K562 (cell line): ENCODE measurements around the gene CDIPT. TPM values are rescaled to one million over a fixed set of nuclear protein-coding genes. Genes with fewer than 3 reads are reported as not detected.
A peak's percentile ranks its signal among the peaks of the same experiment; 100 is the strongest.

Experiments used
- CSDE1 ChIP-seq, 2 experiments: fragments of 450-650 bp; IDR thresholded peaks; 2 replicates each; pipeline ENCODE4 v1.6.1; 2016; ENCODE audit warnings: mild to moderate bottlenecking in 1 of 2
- CXXC5 ChIP-seq: fragments of 250-450 bp; sonication (Bioruptor Pico); IDR thresholded peaks from 2 replicates; pipeline ENCODE4 v1.8.0; 2022; ENCODE audit warnings: inconsistent platforms, mild to moderate bottlenecking, moderate library complexity
- GATAD2A ChIP-seq: fragments of 450-650 bp; IDR thresholded peaks from 2 replicates; pipeline ENCODE4 v1.6.1; 2017
- HDGF ChIP-seq: fragments of 450-650 bp; IDR thresholded peaks from 2 replicates; pipeline ENCODE4 v1.6.1; 2016
- JUND ChIP-seq, 2 experiments: IDR thresholded peaks; 2 replicates in 1 of 2; 3 replicates in 1 of 2; pipeline ENCODE4 v1.6.1; 2011; ENCODE audit warnings: borderline replicate concordance in 2 of 2, low read depth in 2 of 2, low read length in 2 of 2, improper control_type of control experiment in 1 of 2, missing biosample characterization in 1 of 2, missing genetic modification characterization in 1 of 2, missing genetic modification reagents in 1 of 2
- L3MBTL2 ChIP-seq: fragments of 450-650 bp; IDR thresholded peaks from 2 replicates; pipeline ENCODE4 v1.6.1; 2016; ENCODE audit warnings: mild to moderate bottlenecking, moderate library complexity
- NCOA1 ChIP-seq: fragments of 450-650 bp; IDR thresholded peaks from 2 replicates; pipeline ENCODE4 v1.6.1; 2016; ENCODE audit warnings: low read depth
- POLR2H ChIP-seq: IDR thresholded peaks from 2 replicates; pipeline ENCODE4 v1.6.1; 2016; ENCODE audit warnings: missing genetic modification characterization, low read depth, mild to moderate bottlenecking, control low read depth, missing compliant biosample characterization, moderate library complexity
- PRPF4 ChIP-seq: fragments of 200-400 bp; formaldehyde crosslinking; IDR thresholded peaks from one replicate; pipeline ENCODE4 v1.6.1; 2017; ENCODE audit warnings: low read length, low read depth, mild to moderate bottlenecking; ENCODE audit not compliant: insufficient read depth, poor library complexity, severe bottlenecking
- SIX5 ChIP-seq, 2 experiments: IDR thresholded peaks; 2 replicates each; pipeline ENCODE4 v1.6.1; 2011; ENCODE audit warnings: low read length in 2 of 2, borderline replicate concordance in 1 of 2, low read depth in 1 of 2, mild to moderate bottlenecking in 1 of 2, moderate library complexity in 1 of 2; ENCODE audit not compliant: insufficient read depth in 1 of 2
- TCF7 ChIP-seq: sonication (generic); IDR thresholded peaks from 2 replicates; pipeline ENCODE4 v1.6.1; 2016; ENCODE audit warnings: antibody characterized with exemption, borderline replicate concordance
- ZC3H8 ChIP-seq: fragments of 450-650 bp; IDR thresholded peaks from 2 replicates; pipeline ENCODE4 v1.6.1; 2017
- ZNF121 ChIP-seq: sonication (generic); formaldehyde crosslinking; conservative IDR thresholded peaks from 2 replicates; pipeline ENCODE4 v1.8.0; 2022; ENCODE audit warnings: missing genetic modification reagents
- ZNF24 ChIP-seq: fragments of 450-650 bp; IDR thresholded peaks from 2 replicates; pipeline ENCODE4 v1.6.1; 2016
- ZNF311 ChIP-seq: fragments of 250-450 bp; sonication (Bioruptor Pico); IDR thresholded peaks from 2 replicates; pipeline ENCODE4 v1.4.0; 2020; ENCODE audit warnings: mild to moderate bottlenecking, moderate library complexity
- polyA plus RNA-seq, 8 experiments: library from polyadenylated mRNA; depleted of rRNA in 4 of 8; stranded (reverse) in 5 of 8; unstranded in 3 of 8; fragments of >200 nt; fragmentation: Nextera tagmentation in 2 of 8; fragmentation: Illumina TruSeq in 1 of 8; extraction: Ambion mirVana in 2 of 8; extraction: Trizol in 1 of 8; gene quantifications; 2 replicates each; pipeline versions ENCODE4 v1.2.1 to v1.2.3, GENCODE V29; 2011 to 2014; ENCODE audit warnings: inconsistent platforms in 1 of 8, missing spikeins in 1 of 8
- total RNA-seq, 7 experiments: library from RNA; depleted of rRNA in 6 of 7; stranded (reverse); fragments of >200 nt in 6 of 7; fragmentation: Illumina TruSeq in 2 of 7; extraction: Trizol in 2 of 7; gene quantifications; 2 replicates each; pipeline versions ENCODE4 v1.2.1 to v1.2.3, GENCODE V29; 2011 to 2021; ENCODE audit warnings: low replicate concordance in 1 of 7
- TF ChIP-seq, protein P1 (sequence below): sonication (generic); formaldehyde crosslinking; IDR thresholded peaks from 2 replicates; pipeline ENCODE4 v1.8.0; 2022; ENCODE audit warnings: mild to moderate bottlenecking, missing genetic modification reagents
- TF ChIP-seq, protein P2 (sequence below): fragments of 450-650 bp; IDR thresholded peaks from 2 replicates; pipeline ENCODE4 v1.6.1; 2016; ENCODE audit warnings: low read depth, mild to moderate bottlenecking, moderate library complexity
- TF ChIP-seq, protein P3 (sequence below): fragments of 250-450 bp; sonication (Bioruptor Pico); IDR thresholded peaks from 2 replicates; pipeline ENCODE4 v1.5.1; 2021; ENCODE audit warnings: mild to moderate bottlenecking
- TF ChIP-seq, protein P4 (sequence below): fragments of 450-650 bp; IDR thresholded peaks from 2 replicates; pipeline ENCODE4 v1.7.0; 2016; ENCODE audit warnings: borderline replicate concordance
- TF ChIP-seq, protein P5 (sequence below), 2 experiments: fragments of 450-650 bp; conservative IDR thresholded peaks; 2 replicates each; pipeline ENCODE4 v1.6.1; 2017; ENCODE audit warnings: mild to moderate bottlenecking in 2 of 2, moderate library complexity in 2 of 2

CDIPT gene
- total and polyA plus RNA-seq, 9 of the 15 experiments (the other 6 are each of a cell fraction or from before 2014, with no cell fraction given): 1.3 to 37.0 (median 23.0) TPM

DNA sequence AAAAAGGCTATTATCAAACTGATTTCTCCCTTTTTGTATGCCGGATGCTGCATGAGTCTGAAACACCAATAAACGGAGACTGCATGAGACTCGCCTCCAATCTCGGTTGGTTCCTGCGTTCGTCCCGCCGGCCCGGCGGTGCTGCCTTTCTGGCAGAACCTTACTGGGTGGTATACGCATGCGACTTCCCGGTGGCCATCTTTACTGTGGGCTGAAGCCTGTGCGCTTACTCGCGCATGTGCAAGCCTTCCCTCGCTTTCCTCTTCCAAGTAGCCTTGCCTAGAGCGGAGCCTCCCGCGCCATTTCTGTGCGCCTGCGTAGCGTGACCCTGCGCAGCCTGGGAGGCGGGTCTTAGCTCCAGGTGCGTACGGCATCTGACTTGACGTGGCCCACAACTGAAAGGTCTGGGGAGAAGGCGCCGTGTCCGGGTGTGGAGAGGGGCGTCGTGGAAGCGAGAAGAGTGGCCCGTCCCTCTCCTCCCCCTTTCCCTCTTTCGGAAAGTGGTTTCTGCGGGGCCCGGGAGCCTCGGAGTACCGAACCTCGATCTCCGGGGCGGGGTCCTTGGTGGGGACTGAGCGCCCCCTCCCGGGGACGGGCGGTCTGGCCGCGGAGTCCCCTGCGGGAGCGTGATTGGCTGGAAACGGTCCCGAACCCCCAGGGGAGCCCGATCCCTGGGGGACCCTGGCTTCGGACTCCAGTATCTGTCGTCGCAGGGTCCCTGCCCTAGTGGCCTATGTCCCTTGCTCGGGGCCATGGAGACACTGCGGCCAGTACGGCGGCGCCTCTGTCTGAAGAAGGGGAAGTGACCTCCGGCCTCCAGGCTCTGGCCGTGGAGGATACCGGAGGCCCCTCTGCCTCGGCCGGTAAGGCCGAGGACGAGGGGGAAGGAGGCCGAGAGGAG is 47.0 kb downstream of the CDIPT start, which contains the start of gene PAGR1 (continued):
- TF ChIP-seq CXXC5 (CRISPR knock-in tag) (peak; percentile 91), SIX5 (IDR thresholded peaks at IDR 0.05; ENCODE audit: borderline replicate concordance in 1 of 2, insufficient read depth in 1 of 2, low read depth in 1 of 2, low read length in 2 of 2) (peak; percentile 68 to 73; a peak in 3 of 4 replicates), HDGF (no peak), CSDE1 (IDR thresholded peaks at IDR 0.05) (no peak), POLR2H (tag) (peak; percentile 80), NCOA1 (no peak), GATAD2A (no peak; the same call in 1 of the 2 replicates), ZNF311 (CRISPR knock-in tag) (no peak), TCF7 (0 out of 2 replicates have a peak, but pooled peaks have one; percentile 20), ZNF24 (0 out of 2 replicates have a peak, but pooled peaks have one; percentile 50), PRPF4 (no peak), ZNF121 (CRISPR knock-in tag) (peak; percentile 62), ZC3H8 (no peak), L3MBTL2 (peak; percentile 84), JUND (IDR thresholded peaks at IDR 0.05; ENCODE audit: borderline replicate concordance, low read depth, low read length) (peak; percentile 33; the same call in 1 of the 2 replicates), JUND (tag; IDR thresholded peaks at IDR 0.05; ENCODE audit: borderline replicate concordance, low read depth, low read length) (peak; percentile 26; the same call in 1 of the 3 replicates)
- TF ChIP-seq, protein P1, sequence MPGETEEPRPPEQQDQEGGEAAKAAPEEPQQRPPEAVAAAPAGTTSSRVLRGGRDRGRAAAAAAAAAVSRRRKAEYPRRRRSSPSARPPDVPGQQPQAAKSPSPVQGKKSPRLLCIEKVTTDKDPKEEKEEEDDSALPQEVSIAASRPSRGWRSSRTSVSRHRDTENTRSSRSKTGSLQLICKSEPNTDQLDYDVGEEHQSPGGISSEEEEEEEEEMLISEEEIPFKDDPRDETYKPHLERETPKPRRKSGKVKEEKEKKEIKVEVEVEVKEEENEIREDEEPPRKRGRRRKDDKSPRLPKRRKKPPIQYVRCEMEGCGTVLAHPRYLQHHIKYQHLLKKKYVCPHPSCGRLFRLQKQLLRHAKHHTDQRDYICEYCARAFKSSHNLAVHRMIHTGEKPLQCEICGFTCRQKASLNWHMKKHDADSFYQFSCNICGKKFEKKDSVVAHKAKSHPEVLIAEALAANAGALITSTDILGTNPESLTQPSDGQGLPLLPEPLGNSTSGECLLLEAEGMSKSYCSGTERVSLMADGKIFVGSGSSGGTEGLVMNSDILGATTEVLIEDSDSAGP (CRISPR knock-in tag): no peak
- TF ChIP-seq, protein P2, sequence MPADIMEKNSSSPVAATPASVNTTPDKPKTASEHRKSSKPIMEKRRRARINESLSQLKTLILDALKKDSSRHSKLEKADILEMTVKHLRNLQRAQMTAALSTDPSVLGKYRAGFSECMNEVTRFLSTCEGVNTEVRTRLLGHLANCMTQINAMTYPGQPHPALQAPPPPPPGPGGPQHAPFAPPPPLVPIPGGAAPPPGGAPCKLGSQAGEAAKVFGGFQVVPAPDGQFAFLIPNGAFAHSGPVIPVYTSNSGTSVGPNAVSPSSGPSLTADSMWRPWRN: no peak
- TF ChIP-seq, protein P3, sequence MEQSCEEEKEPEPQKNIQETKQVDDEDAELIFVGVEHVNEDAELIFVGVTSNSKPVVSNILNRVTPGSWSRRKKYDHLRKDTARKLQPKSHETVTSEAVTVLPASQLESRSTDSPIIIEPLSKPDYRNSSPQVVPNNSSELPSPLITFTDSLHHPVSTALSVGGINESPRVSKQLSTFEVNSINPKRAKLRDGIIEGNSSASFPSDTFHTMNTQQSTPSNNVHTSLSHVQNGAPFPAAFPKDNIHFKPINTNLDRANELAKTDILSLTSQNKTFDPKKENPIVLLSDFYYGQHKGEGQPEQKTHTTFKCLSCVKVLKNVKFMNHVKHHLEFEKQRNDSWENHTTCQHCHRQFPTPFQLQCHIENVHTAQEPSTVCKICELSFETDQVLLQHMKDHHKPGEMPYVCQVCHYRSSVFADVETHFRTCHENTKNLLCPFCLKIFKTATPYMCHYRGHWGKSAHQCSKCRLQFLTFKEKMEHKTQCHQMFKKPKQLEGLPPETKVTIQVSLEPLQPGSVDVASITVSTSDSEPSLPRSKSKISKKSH (CRISPR knock-in tag): no peak
- TF ChIP-seq, protein P4, sequence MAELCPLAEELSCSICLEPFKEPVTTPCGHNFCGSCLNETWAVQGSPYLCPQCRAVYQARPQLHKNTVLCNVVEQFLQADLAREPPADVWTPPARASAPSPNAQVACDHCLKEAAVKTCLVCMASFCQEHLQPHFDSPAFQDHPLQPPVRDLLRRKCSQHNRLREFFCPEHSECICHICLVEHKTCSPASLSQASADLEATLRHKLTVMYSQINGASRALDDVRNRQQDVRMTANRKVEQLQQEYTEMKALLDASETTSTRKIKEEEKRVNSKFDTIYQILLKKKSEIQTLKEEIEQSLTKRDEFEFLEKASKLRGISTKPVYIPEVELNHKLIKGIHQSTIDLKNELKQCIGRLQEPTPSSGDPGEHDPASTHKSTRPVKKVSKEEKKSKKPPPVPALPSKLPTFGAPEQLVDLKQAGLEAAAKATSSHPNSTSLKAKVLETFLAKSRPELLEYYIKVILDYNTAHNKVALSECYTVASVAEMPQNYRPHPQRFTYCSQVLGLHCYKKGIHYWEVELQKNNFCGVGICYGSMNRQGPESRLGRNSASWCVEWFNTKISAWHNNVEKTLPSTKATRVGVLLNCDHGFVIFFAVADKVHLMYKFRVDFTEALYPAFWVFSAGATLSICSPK: no peak
- TF ChIP-seq, protein P5, sequence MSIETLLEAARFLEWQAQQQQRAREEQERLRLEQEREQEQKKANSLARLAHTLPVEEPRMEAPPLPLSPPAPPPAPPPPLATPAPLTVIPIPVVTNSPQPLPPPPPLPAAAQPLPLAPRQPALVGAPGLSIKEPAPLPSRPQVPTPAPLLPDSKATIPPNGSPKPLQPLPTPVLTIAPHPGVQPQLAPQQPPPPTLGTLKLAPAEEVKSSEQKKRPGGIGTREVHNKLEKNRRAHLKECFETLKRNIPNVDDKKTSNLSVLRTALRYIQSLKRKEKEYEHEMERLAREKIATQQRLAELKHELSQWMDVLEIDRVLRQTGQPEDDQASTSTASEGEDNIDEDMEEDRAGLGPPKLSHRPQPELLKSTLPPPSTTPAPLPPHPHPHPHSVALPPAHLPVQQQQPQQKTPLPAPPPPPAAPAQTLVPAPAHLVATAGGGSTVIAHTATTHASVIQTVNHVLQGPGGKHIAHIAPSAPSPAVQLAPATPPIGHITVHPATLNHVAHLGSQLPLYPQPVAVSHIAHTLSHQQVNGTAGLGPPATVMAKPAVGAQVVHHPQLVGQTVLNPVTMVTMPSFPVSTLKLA (conservative IDR thresholded peaks at IDR 0.05): peak; percentile 79 to 87
